ENCODE results near the gene RSPH9. TPM values are rescaled to one million over a fixed set of nuclear protein-coding genes. Genes with fewer than 3 reads are reported as not detected.

Gene RSPH9
- total RNA-seq, 1 experiment from 2014 or later = not detected

GRCh38 chr6:43673444-43674084, 28.7 kb downstream of the RSPH9 start:
- DNase-seq = no peak
- H3K27me3 ChIP-seq = no peaks in the 10 kb centered on the region
- no peaks in the 10 kb centered on the region for H3K9me3 ChIP-seq
- H3K4me3 ChIP-seq = no peak overlapping the region
- peaks cover 4% of the 10 kb centered on the region; the same call in 1 of the 2 replicates for H3K36me3 ChIP-seq

- Histone ChIP-seq H3K4me3 (no peak overlapping the region), H3K9me3 (no peaks in the 10 kb centered on the region), H3K27me3 (no peaks in the 10 kb centered on the region), H3K36me3 (peaks cover 4% of the 10 kb centered on the region; the same call in 1 of the 2 replicates)
- DNase-seq = no peak
Observed at GRCh38 chr6:43674291-43674690, 29.5 kb downstream of the RSPH9 start.

DNA sequence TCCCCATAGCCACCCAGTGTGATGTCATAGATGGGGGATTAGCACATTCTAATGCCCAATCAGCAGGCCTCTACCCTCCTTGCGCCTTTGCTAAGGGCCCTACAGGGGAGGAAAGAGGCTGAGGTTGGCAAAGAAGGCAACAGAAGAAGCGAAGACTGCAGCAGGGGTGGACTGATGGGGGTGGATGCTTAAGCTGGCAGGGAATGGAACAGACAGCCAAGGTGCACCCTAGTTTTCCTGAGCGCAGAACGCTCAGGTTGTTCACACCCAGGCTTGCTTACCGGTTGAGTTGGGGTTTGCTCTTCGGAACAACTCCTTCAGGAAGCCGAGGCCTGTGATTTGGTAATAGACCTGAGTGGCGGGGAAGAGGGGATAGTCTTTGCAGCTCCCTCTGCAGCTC, 30.1 kb downstream of the RSPH9 start:
- Histone ChIP-seq H3K4me3 (no peak overlapping the region), H3K9me3 (no peaks in the 10 kb centered on the region), H3K36me3 (peaks cover 4% of the 10 kb centered on the region; the same call in 1 of the 2 replicates), H3K27me3 (no peaks in the 10 kb centered on the region)
- no peak for DNase-seq

GRCh38 chr6:43676962-43677606, 32.2 kb downstream of the RSPH9 start:
- no peak overlapping the region for H3K4me3 ChIP-seq
- peaks cover 4% of the 10 kb centered on the region; the same call in 1 of the 2 replicates for H3K36me3 ChIP-seq
- H3K27me3 ChIP-seq = no peaks in the 10 kb centered on the region
- DNase-seq = no peak
- no peaks in the 10 kb centered on the region for H3K9me3 ChIP-seq

- H3K36me3 ChIP-seq = peaks cover 4% of the 10 kb centered on the region; the same call in 1 of the 2 replicates
- H3K4me3 ChIP-seq = no peak overlapping the region
- no peaks in the 10 kb centered on the region for H3K9me3 ChIP-seq
- DNase-seq = no peak
- no peaks in the 10 kb centered on the region for H3K27me3 ChIP-seq
Observed at GRCh38 chr6:43677759-43678158, 32.9 kb downstream of the RSPH9 start.

DNA sequence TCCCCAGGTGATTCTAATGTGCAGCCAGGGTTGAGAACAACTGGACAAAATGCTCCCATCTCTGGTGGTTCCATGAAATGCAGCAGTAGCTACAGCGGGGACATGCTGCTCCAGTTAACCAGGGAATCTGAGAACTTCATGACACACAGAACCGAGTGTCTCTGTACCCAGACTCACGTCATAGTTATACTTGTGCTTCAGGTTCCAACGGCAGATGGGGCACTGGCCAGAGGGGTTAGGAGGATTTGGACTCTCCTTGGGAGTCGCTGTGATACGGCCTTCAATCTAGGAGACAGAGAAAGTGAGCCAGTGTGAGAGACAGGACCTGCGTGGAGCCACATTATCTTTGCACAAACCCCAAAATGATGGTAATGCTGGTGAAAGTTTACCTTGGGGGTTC, 33.5 kb downstream of the RSPH9 start:
- Histone ChIP-seq H3K4me3 (no peak overlapping the region), H3K36me3 (peaks cover 4% of the 10 kb centered on the region; the same call in 1 of the 2 replicates), H3K27me3 (no peaks in the 10 kb centered on the region), H3K9me3 (no peaks in the 10 kb centered on the region)
- no peak for DNase-seq

DNA sequence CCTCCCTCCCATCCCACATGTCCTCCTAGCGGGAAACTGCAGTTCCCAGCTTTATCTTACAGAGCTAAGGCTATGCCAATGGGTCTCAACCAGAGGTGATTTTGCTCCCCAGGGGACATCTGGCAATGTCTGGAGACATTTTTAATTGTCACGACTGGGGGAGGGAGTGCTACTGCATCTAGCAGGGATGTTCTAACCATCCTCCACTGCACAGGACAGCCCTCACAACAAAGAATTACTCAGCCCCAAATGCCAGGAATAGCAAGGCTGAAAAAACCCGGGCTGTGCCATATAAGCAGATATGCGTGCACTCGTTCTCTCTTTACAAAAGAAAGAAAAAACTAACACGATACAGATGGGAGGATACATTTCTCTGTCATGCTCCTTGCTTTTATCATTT, 34.2 kb downstream of the RSPH9 start:
- Histone ChIP-seq H3K9me3 (no peaks in the 10 kb centered on the region), H3K4me3 (no peak overlapping the region), H3K27me3 (no peaks in the 10 kb centered on the region), H3K36me3 (peaks cover 4% of the 10 kb centered on the region; the same call in 1 of the 2 replicates)
- DNase-seq = no peak

DNA sequence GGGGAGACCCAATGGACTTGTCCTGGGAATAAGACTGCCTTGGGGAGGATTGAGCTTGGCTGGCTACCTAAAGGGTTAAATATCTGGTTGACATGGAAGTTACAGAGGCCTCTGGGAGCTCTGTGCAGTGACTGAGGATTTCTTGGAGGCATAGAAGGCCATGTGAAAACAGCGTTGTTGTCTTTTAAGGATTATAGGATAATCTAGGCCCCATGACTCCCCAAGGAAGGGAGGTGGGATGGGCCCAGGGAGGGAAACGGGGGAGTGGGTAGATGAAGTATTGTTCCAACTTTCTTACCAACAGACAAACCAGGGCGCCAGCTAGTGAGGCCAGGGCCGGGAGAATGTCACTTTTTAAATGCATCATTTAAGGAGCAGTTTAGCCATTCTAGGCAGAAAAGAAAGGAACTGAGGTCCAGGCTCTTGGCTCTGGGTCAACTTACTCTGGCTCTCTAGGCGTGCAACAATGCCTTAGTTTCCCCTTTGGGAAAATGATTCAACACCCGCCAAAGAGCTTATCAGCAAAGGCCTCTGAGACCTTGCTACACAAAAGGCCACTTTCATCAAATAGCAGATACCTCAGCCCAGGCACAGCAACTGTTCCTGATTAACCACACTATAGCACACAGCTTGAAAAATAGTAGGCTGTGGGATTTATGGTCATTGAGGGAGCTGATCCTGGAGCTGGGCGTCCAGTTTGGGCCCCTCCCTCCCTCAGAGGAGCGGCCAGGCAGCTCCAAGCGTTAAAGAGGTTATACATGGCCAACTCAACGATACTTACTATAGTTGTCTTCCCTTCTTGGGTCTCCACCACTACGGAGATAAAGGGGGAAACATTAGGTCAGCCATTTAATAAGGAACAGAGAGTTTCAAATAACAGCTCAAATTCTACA, 35.7 kb downstream of the RSPH9 start:
- H3K36me3 ChIP-seq = peaks cover 4% of the 10 kb centered on the region; the same call in 1 of the 2 replicates
- DNase-seq = no peak
- H3K27me3 ChIP-seq = no peaks in the 10 kb centered on the region
- no peak overlapping the region for H3K4me3 ChIP-seq
- no peaks in the 10 kb centered on the region for H3K9me3 ChIP-seq

DNA sequence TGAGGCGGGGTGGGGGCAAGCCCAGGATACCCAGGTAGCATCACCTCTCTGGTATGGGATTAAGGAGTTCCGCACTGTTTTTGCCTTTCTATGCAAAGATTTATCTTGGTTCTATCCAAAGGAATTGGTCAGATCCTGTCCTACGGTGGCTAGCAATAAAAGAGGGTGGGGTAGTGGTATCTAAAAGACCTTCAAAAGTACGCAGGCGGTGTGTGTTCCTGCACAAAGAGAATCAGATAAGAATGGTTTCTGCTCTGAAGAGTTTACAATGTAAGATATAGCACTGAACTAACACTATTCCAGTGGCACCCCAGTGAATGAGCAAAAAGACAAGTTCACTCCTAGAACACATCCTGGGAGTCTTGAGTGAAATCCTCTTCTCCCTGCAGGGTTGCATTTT, 36.5 kb downstream of the RSPH9 start:
- Histone ChIP-seq H3K27me3 (no peaks in the 10 kb centered on the region), H3K4me3 (no peak overlapping the region), H3K36me3 (peaks cover 4% of the 10 kb centered on the region), H3K9me3 (no peaks in the 10 kb centered on the region)
- no peak for DNase-seq

- H3K36me3 ChIP-seq = peaks cover under 1% of the 10 kb centered on the region
- DNase-seq = no peak
- H3K4me3 ChIP-seq = no peak overlapping the region
- no peaks in the 10 kb centered on the region for H3K27me3 ChIP-seq
- no peaks in the 10 kb centered on the region for H3K9me3 ChIP-seq
Observed at GRCh38 chr6:43682724-43683429, 38.0 kb downstream of the RSPH9 start.

DNA sequence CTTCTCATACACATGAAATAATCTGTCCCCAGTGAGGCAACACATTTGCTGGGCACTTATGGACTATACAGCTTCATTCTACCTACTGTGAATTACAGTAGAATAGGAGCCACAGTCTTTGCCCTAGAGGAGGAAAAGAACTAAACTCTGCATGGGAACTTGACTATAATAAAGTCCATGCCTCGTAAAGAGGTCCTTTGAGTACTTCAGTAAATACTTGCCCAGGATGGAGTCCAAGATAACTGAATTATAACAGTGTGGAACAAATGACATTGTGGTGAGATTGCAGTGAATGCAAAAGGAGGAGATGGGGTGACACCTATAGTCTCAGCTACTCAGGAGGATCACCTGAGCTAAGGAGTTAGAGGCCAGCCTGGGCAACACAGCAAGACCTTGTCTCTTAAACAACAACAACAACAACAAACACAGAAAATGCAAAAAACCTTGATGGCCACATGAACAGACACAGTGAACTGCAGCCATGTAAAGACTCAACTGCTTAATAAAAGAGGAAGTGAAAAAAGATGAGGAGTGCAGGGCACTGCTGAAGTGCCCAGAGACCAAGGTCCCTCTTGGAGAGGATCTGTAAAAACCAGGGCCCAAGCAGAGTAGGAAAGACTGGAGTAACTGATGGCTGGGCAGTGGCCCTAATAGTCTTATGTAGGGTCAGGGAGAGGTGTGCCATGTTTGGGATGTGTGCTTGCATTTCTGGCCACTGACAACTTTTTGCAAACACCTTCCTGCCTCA, 39.0 kb downstream of the RSPH9 start:
- no peak for DNase-seq
- no peaks in the 10 kb centered on the region for H3K27me3 ChIP-seq
- no peaks in the 10 kb centered on the region for H3K9me3 ChIP-seq
- no peaks in the 10 kb centered on the region; the same call in none of the 2 replicates for H3K36me3 ChIP-seq
- H3K4me3 ChIP-seq = no peak overlapping the region

GRCh38 chr6:43687079-43687436, 42.2 kb downstream of the RSPH9 start:
- Histone ChIP-seq H3K27me3 (no peaks in the 10 kb centered on the region), H3K9me3 (no peaks in the 10 kb centered on the region), H3K4me3 (peak overlapping the region; percentile 83), H3K36me3 (no peaks in the 10 kb centered on the region; the same call in 1 of the 2 replicates)
- no peak for DNase-seq

- peak; percentile 75 for DNase-seq
- H3K9me3 ChIP-seq = no peaks in the 10 kb centered on the region
- H3K4me3 ChIP-seq = peak within 1 kb of the TSS; percentile 83
- H3K27me3 ChIP-seq = no peaks in the 10 kb centered on the region
- H3K36me3 ChIP-seq = no peaks in the 10 kb centered on the region; the same call in 1 of the 2 replicates
Observed at GRCh38 chr6:43687437-43688347, 42.9 kb downstream of the RSPH9 start, which contains the start of gene MRPS18A. Gene MRPS18A (minus strand): TSS chr6:43687791. CDS start chr6:43687779, 12 bp downstream.

- no peak for DNase-seq
- Histone ChIP-seq H3K9me3 (no peaks in the 10 kb centered on the region), H3K27me3 (no peaks in the 10 kb centered on the region)
Observed at GRCh38 chr6:43689421-43689820, 44.6 kb downstream of the RSPH9 start.

More at GRCh38 chr6:43689421-43689820, 44.6 kb downstream of the RSPH9 start:
- no peaks in the 10 kb centered on the region; the same call in 1 of the 2 replicates for H3K36me3 ChIP-seq
- no peak overlapping the region for H3K4me3 ChIP-seq
